GM12875 (cell line): ENCODE results near the gene ESRRG.

ENCODE experiments used
- H3K4me3 ChIP-seq: one replicate; pipeline ENCODE4 v1.5.1; 2011; ENCODE audit warnings: low read depth, low read length, control low read depth
- CTCF ChIP-seq: IDR thresholded peaks from 2 replicates; pipeline ENCODE4 v1.5.1; 2011; ENCODE audit warnings: low read depth, mild to moderate bottlenecking, control low read depth, inconsistent platforms, low read length, moderate library complexity, borderline replicate concordance; ENCODE audit not compliant: insufficient read depth

ESRRG gene

GRCh38 chr1:216616425-216616824, 106.8 kb downstream of the ESRRG start:
- H3K4me3 ChIP-seq: no peak overlapping the region
- TF ChIP-seq CTCF: no peak

- no peak overlapping the region for H3K4me3 ChIP-seq
- no peak for TF ChIP-seq CTCF
Observed at GRCh38 chr1:216614011-216614934, 109.0 kb downstream of the ESRRG start.

- no peak overlapping the region for H3K4me3 ChIP-seq
- no peak for TF ChIP-seq CTCF
Observed at GRCh38 chr1:216612291-216612690, 110.9 kb downstream of the ESRRG start.

GRCh38 chr1:216607067-216607697, 116.0 kb downstream of the ESRRG start:
- no peak for TF ChIP-seq CTCF
- no peak overlapping the region for H3K4me3 ChIP-seq

- no peak overlapping the region for H3K4me3 ChIP-seq
- TF ChIP-seq CTCF: no peak
Observed at GRCh38 chr1:216606047-216606637, 117.1 kb downstream of the ESRRG start.

GRCh38 chr1:216604771-216605170, 118.5 kb downstream of the ESRRG start:
- H3K4me3 ChIP-seq: no peak overlapping the region
- TF ChIP-seq CTCF: no peak
